ENCODE data around the gene NEDD4L.

NEDD4L gene

DNA sequence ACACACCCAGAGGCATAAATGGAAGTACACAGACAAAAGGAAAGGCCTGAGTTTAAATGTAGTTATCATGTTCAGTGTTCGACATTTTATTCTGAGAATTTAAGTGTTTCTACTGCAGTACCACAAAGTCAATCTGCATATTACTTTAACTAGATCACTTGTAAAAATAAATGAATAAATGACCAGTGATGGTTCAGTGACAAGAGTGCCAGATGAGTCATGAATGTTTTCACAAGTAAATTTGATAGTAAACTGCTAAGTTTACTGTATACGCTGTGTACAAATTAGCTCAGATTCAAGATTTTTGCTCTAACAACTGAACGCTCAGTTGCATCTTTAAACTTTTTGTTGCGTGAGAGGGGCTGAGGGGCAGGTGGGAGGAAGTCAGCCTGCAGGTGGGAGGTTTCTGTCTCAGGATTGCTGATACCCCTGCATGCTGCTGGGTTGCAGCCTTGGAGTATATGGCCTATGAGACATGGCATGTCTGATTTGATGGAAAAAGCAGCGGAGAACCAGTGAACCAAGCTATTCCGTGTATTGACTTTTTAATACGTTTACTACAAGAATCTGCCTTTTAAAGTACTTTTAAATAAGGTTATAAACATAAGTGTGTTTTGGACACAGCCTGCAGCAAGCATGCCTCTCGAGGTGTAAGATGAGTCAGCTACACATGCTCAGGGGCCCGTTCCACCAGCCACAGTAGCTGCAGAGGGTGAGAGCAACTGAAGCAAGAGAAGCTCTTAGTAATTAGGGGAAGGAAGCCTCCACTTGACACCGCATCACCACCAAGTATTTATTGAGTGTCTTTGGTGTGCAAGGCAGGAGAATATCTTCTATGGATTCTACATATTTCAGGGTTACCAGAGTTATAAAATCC is 245.1 kb downstream of the NEDD4L start:
- Histone ChIP-seq H3K27ac (ENCODE audit: extremely low read depth, low read depth, low read length) (peak overlapping the region; percentile 49), H3K9me3 (ENCODE audit: control insufficient read depth, insufficient read depth, low read depth, low read length) (no peaks in the 10 kb centered on the region), H3K36me3 (ENCODE audit: control insufficient read depth in 2 of 2, insufficient read depth in 1 of 2, low read length in 2 of 2) (no peaks in the 10 kb centered on the region), H3K4me1 (ENCODE audit: control insufficient read depth, insufficient read depth, low read length) (peaks cover 53% of the 10 kb centered on the region), H3K4me3 (ENCODE audit: low read depth, low read length) (no peak overlapping the region)
- POLR2A ChIA-PET, result interaction anchor here (1.0 to 1.4 kb wide), 2 partner anchors 47 to 68 kb away, joined by 3 read pairs; no protein-coding TSS in a partner anchor
- CTCF ChIA-PET, result no interaction called here
- TF ChIP-seq OSR2 (tag by site-specific recombination; IDR thresholded peaks at IDR 0.05), result peak; percentile 96
- peak; percentile 63 for TF ChIP-seq ZBTB20 (tag by site-specific recombination; IDR thresholded peaks at IDR 0.05)
- TF ChIP-seq ZNF558 (tag by site-specific recombination; IDR thresholded peaks at IDR 0.05), result no peak
- no peak for TF ChIP-seq ZFP69B (tag by site-specific recombination; IDR thresholded peaks at IDR 0.05)
- no peak for TF ChIP-seq ZNF610 (tag by site-specific recombination; IDR thresholded peaks at IDR 0.05; ENCODE audit: borderline replicate concordance)
- TF ChIP-seq ZNF202 (tag by site-specific recombination; IDR thresholded peaks at IDR 0.05; ENCODE audit: borderline replicate concordance), result no peak
- no peak for TF ChIP-seq KLF9 (tag by site-specific recombination; IDR thresholded peaks at IDR 0.05; ENCODE audit: low read depth)
- TF ChIP-seq, protein P1, sequence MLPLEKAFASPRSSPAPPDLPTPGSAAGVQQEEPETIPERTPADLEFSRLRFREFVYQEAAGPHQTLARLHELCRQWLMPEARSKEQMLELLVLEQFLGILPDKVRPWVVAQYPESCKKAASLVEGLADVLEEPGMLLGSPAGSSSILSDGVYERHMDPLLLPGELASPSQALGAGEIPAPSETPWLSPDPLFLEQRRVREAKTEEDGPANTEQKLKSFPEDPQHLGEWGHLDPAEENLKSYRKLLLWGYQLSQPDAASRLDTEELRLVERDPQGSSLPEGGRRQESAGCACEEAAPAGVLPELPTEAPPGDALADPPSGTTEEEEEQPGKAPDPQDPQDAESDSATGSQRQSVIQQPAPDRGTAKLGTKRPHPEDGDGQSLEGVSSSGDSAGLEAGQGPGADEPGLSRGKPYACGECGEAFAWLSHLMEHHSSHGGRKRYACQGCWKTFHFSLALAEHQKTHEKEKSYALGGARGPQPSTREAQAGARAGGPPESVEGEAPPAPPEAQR (tag by site-specific recombination; IDR thresholded peaks at IDR 0.05), result no peak
- TF ChIP-seq, protein P2, sequence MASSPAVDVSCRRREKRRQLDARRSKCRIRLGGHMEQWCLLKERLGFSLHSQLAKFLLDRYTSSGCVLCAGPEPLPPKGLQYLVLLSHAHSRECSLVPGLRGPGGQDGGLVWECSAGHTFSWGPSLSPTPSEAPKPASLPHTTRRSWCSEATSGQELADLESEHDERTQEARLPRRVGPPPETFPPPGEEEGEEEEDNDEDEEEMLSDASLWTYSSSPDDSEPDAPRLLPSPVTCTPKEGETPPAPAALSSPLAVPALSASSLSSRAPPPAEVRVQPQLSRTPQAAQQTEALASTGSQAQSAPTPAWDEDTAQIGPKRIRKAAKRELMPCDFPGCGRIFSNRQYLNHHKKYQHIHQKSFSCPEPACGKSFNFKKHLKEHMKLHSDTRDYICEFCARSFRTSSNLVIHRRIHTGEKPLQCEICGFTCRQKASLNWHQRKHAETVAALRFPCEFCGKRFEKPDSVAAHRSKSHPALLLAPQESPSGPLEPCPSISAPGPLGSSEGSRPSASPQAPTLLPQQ (tag by site-specific recombination; IDR thresholded peaks at IDR 0.05), result 0 out of 2 replicates have a peak, but pooled peaks have one; percentile 31
- TF ChIP-seq, protein P3, sequence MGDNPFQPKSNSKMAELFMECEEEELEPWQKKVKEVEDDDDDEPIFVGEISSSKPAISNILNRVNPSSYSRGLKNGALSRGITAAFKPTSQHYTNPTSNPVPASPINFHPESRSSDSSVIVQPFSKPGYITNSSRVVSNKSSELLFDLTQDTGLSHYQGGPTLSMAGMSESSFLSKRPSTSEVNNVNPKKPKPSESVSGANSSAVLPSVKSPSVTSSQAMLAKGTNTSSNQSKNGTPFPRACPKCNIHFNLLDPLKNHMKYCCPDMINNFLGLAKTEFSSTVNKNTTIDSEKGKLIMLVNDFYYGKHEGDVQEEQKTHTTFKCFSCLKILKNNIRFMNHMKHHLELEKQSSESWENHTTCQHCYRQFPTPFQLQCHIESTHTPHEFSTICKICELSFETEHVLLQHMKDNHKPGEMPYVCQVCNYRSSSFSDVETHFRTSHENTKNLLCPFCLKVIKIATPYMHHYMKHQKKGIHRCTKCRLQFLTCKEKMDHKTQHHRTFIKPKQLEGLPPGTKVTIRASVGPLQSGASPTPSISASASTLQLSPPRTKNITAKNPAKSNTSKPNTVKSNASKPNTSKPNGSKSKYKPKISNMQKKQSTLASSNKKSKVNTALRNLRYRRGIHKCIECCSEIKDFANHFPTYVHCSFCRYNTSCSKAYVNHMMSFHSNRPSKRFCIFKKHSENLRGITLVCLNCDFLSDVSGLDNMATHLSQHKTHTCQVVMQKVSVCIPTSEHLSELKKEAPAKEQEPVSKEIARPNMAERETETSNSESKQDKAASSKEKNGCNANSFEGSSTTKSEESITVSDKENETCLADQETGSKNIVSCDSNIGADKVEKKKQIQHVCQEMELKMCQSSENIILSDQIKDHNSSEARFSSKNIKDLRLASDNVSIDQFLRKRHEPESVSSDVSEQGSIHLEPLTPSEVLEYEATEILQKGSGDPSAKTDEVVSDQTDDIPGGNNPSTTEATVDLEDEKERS (tag by site-specific recombination; IDR thresholded peaks at IDR 0.05), result no peak
- no peak for TF ChIP-seq ZNF114 (tag by site-specific recombination; IDR thresholded peaks at IDR 0.05)
- no peak for TF ChIP-seq ZNF133 (tag by site-specific recombination; IDR thresholded peaks at IDR 0.05)
- no peak for TF ChIP-seq ZNF239 (tag by site-specific recombination; IDR thresholded peaks at IDR 0.05)
- no peak for TF ChIP-seq ZNF132 (tag by site-specific recombination; IDR thresholded peaks at IDR 0.05; ENCODE audit: borderline replicate concordance)
- no peak for TF ChIP-seq GLIS1 (tag by site-specific recombination; IDR thresholded peaks at IDR 0.05)
- TF ChIP-seq, protein P4, sequence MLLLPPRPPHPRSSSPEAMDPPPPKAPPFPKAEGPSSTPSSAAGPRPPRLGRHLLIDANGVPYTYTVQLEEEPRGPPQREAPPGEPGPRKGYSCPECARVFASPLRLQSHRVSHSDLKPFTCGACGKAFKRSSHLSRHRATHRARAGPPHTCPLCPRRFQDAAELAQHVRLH (tag by site-specific recombination; IDR thresholded peaks at IDR 0.05), result no peak
- TF ChIP-seq, protein P5, sequence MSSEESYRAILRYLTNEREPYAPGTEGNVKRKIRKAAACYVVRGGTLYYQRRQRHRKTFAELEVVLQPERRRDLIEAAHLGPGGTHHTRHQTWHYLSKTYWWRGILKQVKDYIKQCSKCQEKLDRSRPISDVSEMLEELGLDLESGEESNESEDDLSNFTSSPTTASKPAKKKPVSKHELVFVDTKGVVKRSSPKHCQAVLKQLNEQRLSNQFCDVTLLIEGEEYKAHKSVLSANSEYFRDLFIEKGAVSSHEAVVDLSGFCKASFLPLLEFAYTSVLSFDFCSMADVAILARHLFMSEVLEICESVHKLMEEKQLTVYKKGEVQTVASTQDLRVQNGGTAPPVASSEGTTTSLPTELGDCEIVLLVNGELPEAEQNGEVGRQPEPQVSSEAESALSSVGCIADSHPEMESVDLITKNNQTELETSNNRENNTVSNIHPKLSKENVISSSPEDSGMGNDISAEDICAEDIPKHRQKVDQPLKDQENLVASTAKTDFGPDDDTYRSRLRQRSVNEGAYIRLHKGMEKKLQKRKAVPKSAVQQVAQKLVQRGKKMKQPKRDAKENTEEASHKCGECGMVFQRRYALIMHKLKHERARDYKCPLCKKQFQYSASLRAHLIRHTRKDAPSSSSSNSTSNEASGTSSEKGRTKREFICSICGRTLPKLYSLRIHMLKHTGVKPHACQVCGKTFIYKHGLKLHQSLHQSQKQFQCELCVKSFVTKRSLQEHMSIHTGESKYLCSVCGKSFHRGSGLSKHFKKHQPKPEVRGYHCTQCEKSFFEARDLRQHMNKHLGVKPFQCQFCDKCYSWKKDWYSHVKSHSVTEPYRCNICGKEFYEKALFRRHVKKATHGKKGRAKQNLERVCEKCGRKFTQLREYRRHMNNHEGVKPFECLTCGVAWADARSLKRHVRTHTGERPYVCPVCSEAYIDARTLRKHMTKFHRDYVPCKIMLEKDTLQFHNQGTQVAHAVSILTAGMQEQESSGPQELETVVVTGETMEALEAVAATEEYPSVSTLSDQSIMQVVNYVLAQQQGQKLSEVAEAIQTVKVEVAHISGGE (tag by site-specific recombination; conservative IDR thresholded peaks at IDR 0.05; ENCODE audit: low read depth), result no peak
- TF ChIP-seq INSM2 (tag by site-specific recombination; IDR thresholded peaks at IDR 0.05), result no peak; the same call in 1 of the 2 replicates
- TF ChIP-seq, protein P6, sequence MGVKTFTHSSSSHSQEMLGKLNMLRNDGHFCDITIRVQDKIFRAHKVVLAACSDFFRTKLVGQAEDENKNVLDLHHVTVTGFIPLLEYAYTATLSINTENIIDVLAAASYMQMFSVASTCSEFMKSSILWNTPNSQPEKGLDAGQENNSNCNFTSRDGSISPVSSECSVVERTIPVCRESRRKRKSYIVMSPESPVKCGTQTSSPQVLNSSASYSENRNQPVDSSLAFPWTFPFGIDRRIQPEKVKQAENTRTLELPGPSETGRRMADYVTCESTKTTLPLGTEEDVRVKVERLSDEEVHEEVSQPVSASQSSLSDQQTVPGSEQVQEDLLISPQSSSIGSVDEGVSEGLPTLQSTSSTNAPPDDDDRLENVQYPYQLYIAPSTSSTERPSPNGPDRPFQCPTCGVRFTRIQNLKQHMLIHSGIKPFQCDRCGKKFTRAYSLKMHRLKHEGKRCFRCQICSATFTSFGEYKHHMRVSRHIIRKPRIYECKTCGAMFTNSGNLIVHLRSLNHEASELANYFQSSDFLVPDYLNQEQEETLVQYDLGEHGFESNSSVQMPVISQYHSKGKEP (tag by site-specific recombination; IDR thresholded peaks at IDR 0.05), result peak; percentile 79
